MG63 (cell line): ENCODE data around the gene DIPK2A. TPM values are rescaled to one million over a fixed set of nuclear protein-coding genes. Genes with fewer than 3 reads are reported as not detected.
A peak's percentile ranks its signal among the peaks of the same experiment; 100 is the strongest.

Experiments used
- DNase-seq: peaks from one replicate; pipeline ENCODE4 v3.0.0-alpha.2; 2020
- H3K27me3 ChIP-seq: fragments of 250-450 bp; sonication (Bioruptor Pico); 2 replicates; pipeline ENCODE4 v1.5.1; 2020; ENCODE audit warnings: mild to moderate bottlenecking, moderate library complexity
- H3K36me3 ChIP-seq: fragments of 250-450 bp; sonication (Bioruptor Pico); 2 replicates; pipeline ENCODE4 v1.5.1; 2020; ENCODE audit warnings: mild to moderate bottlenecking, moderate library complexity
- H3K4me3 ChIP-seq: fragments of 250-450 bp; sonication (Bioruptor Pico); 2 replicates; pipeline ENCODE4 v1.5.1; 2020; ENCODE audit warnings: mild to moderate bottlenecking, moderate library complexity
- H3K9me3 ChIP-seq: fragments of 250-450 bp; sonication (Bioruptor Pico); 2 replicates; pipeline ENCODE4 v1.5.1; 2020; ENCODE audit warnings: mild to moderate bottlenecking, moderate library complexity
- total RNA-seq: library from RNA; depleted of rRNA; stranded (reverse); fragments of >200 nt; shearing (Covaris generic); gene quantifications from 2 replicates; pipeline ENCODE4 v1.2.3, GENCODE V29; 2014; ENCODE audit warnings: low replicate concordance; rRNA removed

Gene DIPK2A
- total RNA-seq, result 14.0 and 24.4 TPM in 2 replicates

GRCh38 chr3:143971359-143972154 is at the start of gene DIPK2A:
TSS of gene DIPK2A (plus strand) at chr3:143971823. CDS start at chr3:143972333, 510 bp downstream.
- Histone ChIP-seq H3K27me3 (no peaks in the 10 kb centered on the region), H3K4me3 (peak within 1 kb of the TSS; percentile 77), H3K9me3 (no peaks in the 10 kb centered on the region), H3K36me3 (no peaks in the 10 kb centered on the region)
- peak; percentile 97 for DNase-seq

GRCh38 chr3:143924522-143925285 is 46.9 kb upstream of the DIPK2A start:
- Histone ChIP-seq H3K27me3 (no peaks in the 10 kb centered on the region), H3K4me3 (no peak overlapping the region), H3K9me3 (no peaks in the 10 kb centered on the region), H3K36me3 (no peaks in the 10 kb centered on the region)
- no peak for DNase-seq

- H3K9me3 ChIP-seq, result no peaks in the 10 kb centered on the region
- no peaks in the 10 kb centered on the region for H3K27me3 ChIP-seq
Measured at GRCh38 chr3:143928056-143928455, 43.6 kb upstream of the DIPK2A start.

GRCh38 chr3:143928541-143929255 is 42.9 kb upstream of the DIPK2A start:
- Histone ChIP-seq H3K4me3 (no peak overlapping the region), H3K9me3 (no peaks in the 10 kb centered on the region), H3K36me3 (no peaks in the 10 kb centered on the region), H3K27me3 (no peaks in the 10 kb centered on the region)
- no peak for DNase-seq

More at GRCh38 chr3:143928056-143928455, 43.6 kb upstream of the DIPK2A start:
- H3K4me3 ChIP-seq, result no peak overlapping the region
- H3K36me3 ChIP-seq, result no peaks in the 10 kb centered on the region
- no peak for DNase-seq

- DNase-seq, result no peak
- H3K36me3 ChIP-seq, result no peaks in the 10 kb centered on the region
- H3K9me3 ChIP-seq, result no peaks in the 10 kb centered on the region
- H3K27me3 ChIP-seq, result no peaks in the 10 kb centered on the region
- H3K4me3 ChIP-seq, result no peak overlapping the region
Measured at GRCh38 chr3:143934791-143935190, 36.8 kb upstream of the DIPK2A start.

GRCh38 chr3:143935678-143936077 is 35.9 kb upstream of the DIPK2A start:
- Histone ChIP-seq H3K4me3 (no peak overlapping the region), H3K27me3 (no peaks in the 10 kb centered on the region), H3K9me3 (no peaks in the 10 kb centered on the region), H3K36me3 (no peaks in the 10 kb centered on the region)
- DNase-seq, result no peak

GRCh38 chr3:143950810-143951209 is 20.8 kb upstream of the DIPK2A start:
- Histone ChIP-seq H3K27me3 (no peaks in the 10 kb centered on the region), H3K9me3 (no peaks in the 10 kb centered on the region), H3K36me3 (no peaks in the 10 kb centered on the region), H3K4me3 (no peak overlapping the region)
- no peak for DNase-seq

GRCh38 chr3:143951351-143951971 is 20.2 kb upstream of the DIPK2A start:
- DNase-seq, result peak; percentile 20
- H3K27me3 ChIP-seq, result no peaks in the 10 kb centered on the region
- no peak overlapping the region for H3K4me3 ChIP-seq
- no peaks in the 10 kb centered on the region for H3K36me3 ChIP-seq
- no peaks in the 10 kb centered on the region for H3K9me3 ChIP-seq

GRCh38 chr3:143952569-143953072 is 19.0 kb upstream of the DIPK2A start:
- DNase-seq, result no peak
- Histone ChIP-seq H3K4me3 (no peak overlapping the region), H3K27me3 (no peaks in the 10 kb centered on the region), H3K9me3 (no peaks in the 10 kb centered on the region; the same call in 1 of the 2 replicates), H3K36me3 (no peaks in the 10 kb centered on the region)

GRCh38 chr3:143955113-143955512 is 16.5 kb upstream of the DIPK2A start:
- Histone ChIP-seq H3K36me3 (no peaks in the 10 kb centered on the region), H3K9me3 (peaks cover 11% of the 10 kb centered on the region), H3K4me3 (no peak overlapping the region), H3K27me3 (no peaks in the 10 kb centered on the region)
- no peak for DNase-seq

GRCh38 chr3:143956838-143957237 is 14.8 kb upstream of the DIPK2A start:
- H3K36me3 ChIP-seq, result no peaks in the 10 kb centered on the region
- DNase-seq, result no peak
- peaks cover 11% of the 10 kb centered on the region for H3K9me3 ChIP-seq
- no peaks in the 10 kb centered on the region for H3K27me3 ChIP-seq
- H3K4me3 ChIP-seq, result no peak overlapping the region

GRCh38 chr3:143957453-143957852 is 14.2 kb upstream of the DIPK2A start:
- H3K27me3 ChIP-seq, result no peaks in the 10 kb centered on the region
- H3K9me3 ChIP-seq, result peaks cover 11% of the 10 kb centered on the region
- H3K36me3 ChIP-seq, result no peaks in the 10 kb centered on the region
- H3K4me3 ChIP-seq, result no peak overlapping the region
- DNase-seq, result no peak

- no peaks in the 10 kb centered on the region for H3K27me3 ChIP-seq
- no peak overlapping the region for H3K4me3 ChIP-seq
- DNase-seq, result no peak
- H3K36me3 ChIP-seq, result no peaks in the 10 kb centered on the region
- peaks cover 11% of the 10 kb centered on the region for H3K9me3 ChIP-seq
Measured at GRCh38 chr3:143958966-143959365, 12.7 kb upstream of the DIPK2A start.

GRCh38 chr3:143961342-143961741 is 10.3 kb upstream of the DIPK2A start:
- no peaks in the 10 kb centered on the region for H3K27me3 ChIP-seq
- no peak overlapping the region for H3K4me3 ChIP-seq
- DNase-seq, result no peak
- no peaks in the 10 kb centered on the region for H3K36me3 ChIP-seq
- peaks cover 11% of the 10 kb centered on the region for H3K9me3 ChIP-seq

- no peaks in the 10 kb centered on the region for H3K36me3 ChIP-seq
- no peaks in the 10 kb centered on the region for H3K27me3 ChIP-seq
- peaks cover 4% of the 10 kb centered on the region for H3K9me3 ChIP-seq
- no peak for DNase-seq
- H3K4me3 ChIP-seq, result no peak overlapping the region
Measured at GRCh38 chr3:143963946-143964345, 7.7 kb upstream of the DIPK2A start.

GRCh38 chr3:143970773-143971358 is 757 bp upstream of the DIPK2A start:
- H3K9me3 ChIP-seq, result no peaks in the 10 kb centered on the region
- peak; percentile 72 for DNase-seq
- peak overlapping the region; percentile 77 for H3K4me3 ChIP-seq
- no peaks in the 10 kb centered on the region for H3K27me3 ChIP-seq
- no peaks in the 10 kb centered on the region for H3K36me3 ChIP-seq
